GM23338 (cell line): ENCODE data around the gene ZNF8. TPM values are rescaled to one million over a fixed set of nuclear protein-coding genes. Genes with fewer than 3 reads are reported as not detected.
"Not testable (repeated sequence)": the region's sequence is repeated elsewhere in the genome, so short reads cannot be mapped to it uniquely, and the experiment has no call there.

Experiments
- ATAC-seq: fragments of 200-7000 bp; cut with Tn5 transposase; 3 replicates; pipeline ENCODE4 v1.9.1; 2020
- DNase-seq: peaks from one replicate; pipeline ENCODE4 v3.0.0-alpha.2; 2015; ENCODE audit warnings: low spot score
- H2AFZ ChIP-seq: fragments of 200-600 bp; sonication (generic); 2 replicates; pipeline ENCODE4 v1.8.0; 2016; ENCODE audit warnings: antibody characterized with exemption, mild to moderate bottlenecking, moderate library complexity
- H3F3A ChIP-seq: fragments of 200-600 bp; sonication (generic); replicated peaks from 2 replicates; pipeline ENCODE4 v1.8.0; 2017; ENCODE audit warnings: antibody characterized with exemption, mixed run types, low read depth
- H3K27ac ChIP-seq: fragments of 200-600 bp; sonication (generic); 2 replicates; pipeline ENCODE4 v1.6.1; 2016; ENCODE audit warnings: low read depth
- H3K27me3 ChIP-seq: fragments of 200-600 bp; sonication (generic); 2 replicates; pipeline ENCODE4 v1.8.0; 2016; ENCODE audit warnings: mild to moderate bottlenecking, mixed run types, moderate library complexity; ENCODE audit not compliant: insufficient read depth
- H3K36me3 ChIP-seq: fragments of 200-600 bp; sonication (generic); 2 replicates; pipeline ENCODE4 v1.8.0; 2016; ENCODE audit warnings: mild to moderate bottlenecking; ENCODE audit not compliant: insufficient read depth
- H3K4me1 ChIP-seq: fragments of 200-600 bp; sonication (generic); 2 replicates; pipeline ENCODE4 v1.8.0; 2016; ENCODE audit warnings: mild to moderate bottlenecking, moderate library complexity; ENCODE audit not compliant: insufficient read depth
- H3K4me2 ChIP-seq: fragments of 200-600 bp; sonication (generic); 2 replicates; pipeline ENCODE4 v1.7.1; 2017; ENCODE audit warnings: mixed run types
- H3K4me3 ChIP-seq: fragments of 200-600 bp; sonication (generic); 2 replicates; pipeline ENCODE4 v1.6.1; 2016; ENCODE audit warnings: mixed run types
- H3K79me2 ChIP-seq: fragments of 200-600 bp; sonication (generic); replicated peaks from 2 replicates; pipeline ENCODE4 v1.8.0; 2017; ENCODE audit warnings: mild to moderate bottlenecking; ENCODE audit not compliant: insufficient read depth
- H3K9me2 ChIP-seq: fragments of 200-600 bp; sonication (generic); 2 replicates; pipeline ENCODE4 v1.8.0; 2017; ENCODE audit not compliant: insufficient read depth
- H4K20me1 ChIP-seq: fragments of 200-600 bp; sonication (generic); replicated peaks from 2 replicates; pipeline ENCODE4 v1.8.0; 2017; ENCODE audit warnings: mild to moderate bottlenecking; ENCODE audit not compliant: insufficient read depth
- H3K27ac Mint-ChIP-seq: 2 replicates; pipeline ENCODE4 v1.8.0; 2020; ENCODE audit warnings: inconsistent platforms, mild to moderate bottlenecking, moderate library complexity, mixed read lengths
- H3K27me3 Mint-ChIP-seq: 3 replicates; pipeline ENCODE4 v1.8.0; 2022; ENCODE audit warnings: low read depth, mild to moderate bottlenecking, moderate library complexity, mixed read lengths, inconsistent platforms; ENCODE audit not compliant: insufficient read depth, poor library complexity
- H3K36me3 Mint-ChIP-seq: 3 replicates; pipeline ENCODE4 v1.8.0; 2021; ENCODE audit warnings: low read depth, mild to moderate bottlenecking, inconsistent platforms, moderate library complexity, mixed read lengths
- H3K4me1 Mint-ChIP-seq: 3 replicates; pipeline ENCODE4 v1.8.0; 2020; ENCODE audit warnings: mild to moderate bottlenecking, inconsistent platforms, mixed read lengths
- H3K4me3 Mint-ChIP-seq: 3 replicates; pipeline ENCODE4 v1.8.0; 2021; ENCODE audit warnings: moderate library complexity, mild to moderate bottlenecking, inconsistent platforms, mixed read lengths
- H3K9me3 Mint-ChIP-seq: 3 replicates; pipeline ENCODE4 v1.8.0; 2020; ENCODE audit warnings: moderate library complexity, mild to moderate bottlenecking, inconsistent platforms, mixed read lengths
- EZH2 ChIP-seq: fragments of 200-600 bp; sonication (generic); IDR thresholded peaks from one replicate; pipeline ENCODE4 v1.8.0; 2017; ENCODE audit warnings: antibody characterized with exemption, mild to moderate bottlenecking, low read depth; ENCODE audit not compliant: unreplicated experiment
- JUNB ChIP-seq: IDR thresholded peaks from one replicate; pipeline ENCODE4 v1.6.1; 2016; ENCODE audit warnings: antibody characterized with exemption; ENCODE audit not compliant: unreplicated experiment
- NANOG ChIP-seq: IDR thresholded peaks from 2 replicates; pipeline ENCODE4 v1.6.1; 2016; ENCODE audit warnings: antibody characterized with exemption, borderline replicate concordance
- ZNF331 ChIP-seq: fragments of 250-450 bp; sonication (Bioruptor Pico); IDR thresholded peaks from 2 replicates; pipeline ENCODE4 v1.5.0; 2020; ENCODE audit warnings: low read depth, mild to moderate bottlenecking, moderate library complexity
- polyA plus RNA-seq: library from polyadenylated mRNA; unstranded; fragments of >200 nt; fragmentation: Nextera tagmentation; extraction: Ambion mirVana; gene quantifications from 2 replicates; pipeline ENCODE4 v1.2.1, GENCODE V29; 2016
- total RNA-seq: library from RNA; depleted of rRNA; stranded (reverse); fragments of >200 nt; shearing (Covaris generic); gene quantifications from 2 replicates; pipeline ENCODE4 v1.2.3, GENCODE V29; 2014
- TF ChIP-seq, protein P1 (sequence below), 2 experiments: fragments of 200-600 bp in 1 of 2; sonication (generic) in 1 of 2; conservative IDR thresholded peaks; 2 replicates each; pipeline versions ENCODE4 v1.5.1 to v1.6.1; 2016 to 2017; ENCODE audit warnings: antibody characterized with exemption in 2 of 2, low read depth in 2 of 2, mild to moderate bottlenecking in 2 of 2, moderate library complexity in 1 of 2
- TF ChIP-seq, protein P2 (sequence below): IDR thresholded peaks from one replicate; pipeline ENCODE4 v1.6.1; 2018; ENCODE audit warnings: antibody characterized with exemption; ENCODE audit not compliant: unreplicated experiment
- TF ChIP-seq, protein P3 (sequence below): fragments of 250-450 bp; sonication (Bioruptor Pico); IDR thresholded peaks from 2 replicates; pipeline ENCODE4 v1.5.0; 2020; ENCODE audit warnings: mild to moderate bottlenecking, moderate library complexity

Gene ZNF8
- total and polyA plus RNA-seq, 2 experiments from 2014 or later = 4.3 to 30.3 TPM

DNA sequence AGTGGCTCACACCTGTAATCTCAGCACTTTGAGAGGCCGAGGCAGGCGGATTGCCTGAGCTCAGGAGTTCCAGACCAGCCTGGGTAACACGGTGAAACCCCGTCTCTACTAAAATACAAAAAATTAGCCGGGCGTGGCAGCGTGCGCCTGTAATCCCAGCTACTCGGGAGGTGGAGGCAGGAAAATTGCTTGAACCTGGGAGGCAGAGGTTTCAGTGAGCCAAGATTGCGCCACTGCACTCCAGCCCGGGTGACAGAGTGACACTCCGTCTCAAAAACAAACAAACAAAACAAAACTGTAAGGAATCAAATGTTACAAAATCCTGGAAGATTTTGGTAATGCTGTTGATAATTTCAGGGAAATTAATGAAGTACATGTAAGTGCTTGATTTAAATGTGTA, 69.3 kb downstream of the ZNF8 start:
- ATAC-seq = not testable (repeated sequence)

DNA sequence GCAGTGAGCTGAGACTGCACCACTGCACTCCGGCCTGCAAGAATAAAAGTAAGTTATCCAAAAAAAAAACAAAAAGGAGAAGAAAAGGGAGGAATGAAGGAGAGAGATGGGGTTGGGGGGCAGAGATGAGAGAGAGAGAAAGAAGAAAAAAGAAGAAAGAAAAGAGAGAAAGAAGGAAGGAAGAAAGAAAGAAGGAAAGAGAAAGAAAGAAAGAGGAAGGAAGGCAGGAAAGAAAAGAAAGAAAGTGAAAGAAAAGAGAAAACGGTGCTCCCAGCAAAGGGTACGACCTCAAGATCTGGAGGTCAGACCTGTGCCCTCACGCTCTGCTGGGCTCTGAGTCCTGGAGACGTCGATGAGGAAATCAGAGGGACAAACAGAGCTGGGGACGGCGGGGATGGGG, 70.8 kb downstream of the ZNF8 start:
- no peak overlapping the region for H3K27ac Mint-ChIP-seq

More for the DNA sequence above, 69.3 kb downstream of the ZNF8 start:
- H3K9me2 ChIP-seq, H3K27ac Mint-ChIP-seq, H3K9me3 Mint-ChIP-seq, H3K4me1 Mint-ChIP-seq, H4K20me1 ChIP-seq, H3K79me2 ChIP-seq, H3F3A ChIP-seq, H3K36me3 ChIP-seq, H3K4me1 ChIP-seq, H3K36me3 Mint-ChIP-seq, H3K27ac ChIP-seq, DNase-seq: not testable (repeated sequence)
- H3K4me2 ChIP-seq = peak overlapping the region; percentile 96
- H3K4me3 ChIP-seq = peak overlapping the region; percentile 94
- Mint-ChIP-seq H3K4me3 (peak overlapping the region; percentile 90), H3K27me3 (peaks cover 27% of the 10 kb centered on the region)
- H3K27me3 ChIP-seq = peaks cover 38% of the 10 kb centered on the region
- peak overlapping the region; percentile 99 for H2AFZ ChIP-seq
- TF ChIP-seq EZH2 = peak; percentile 7

More for the DNA sequence above, 70.8 kb downstream of the ZNF8 start:
- Histone ChIP-seq H3F3A (peaks cover 4% of the 10 kb centered on the region; the same call in 1 of the 2 replicates), H3K9me2 (no peaks in the 10 kb centered on the region), H4K20me1 (no peaks in the 10 kb centered on the region; the same call in 1 of the 2 replicates), H3K27me3 (peaks cover 43% of the 10 kb centered on the region), H3K79me2 (no peaks in the 10 kb centered on the region), H3K4me3 (no peak overlapping the region), H3K4me2 (no peak overlapping the region; the same call in 1 of the 2 replicates), H3K4me1 (no peaks in the 10 kb centered on the region), H3K36me3 (no peaks in the 10 kb centered on the region), H2AFZ (no peak overlapping the region), H3K27ac (no peak overlapping the region)
- H3K4me3 Mint-ChIP-seq = peak overlapping the region; percentile 36; the same call in 1 of the 3 replicates
- ATAC-seq (no peak), DNase-seq (no peak)
- peaks cover 3% of the 10 kb centered on the region; the same call in 2 of the 3 replicates for H3K4me1 Mint-ChIP-seq
- H3K9me3 Mint-ChIP-seq = no peaks in the 10 kb centered on the region
- H3K27me3 Mint-ChIP-seq = peaks cover 27% of the 10 kb centered on the region
- TF ChIP-seq, protein P1, sequence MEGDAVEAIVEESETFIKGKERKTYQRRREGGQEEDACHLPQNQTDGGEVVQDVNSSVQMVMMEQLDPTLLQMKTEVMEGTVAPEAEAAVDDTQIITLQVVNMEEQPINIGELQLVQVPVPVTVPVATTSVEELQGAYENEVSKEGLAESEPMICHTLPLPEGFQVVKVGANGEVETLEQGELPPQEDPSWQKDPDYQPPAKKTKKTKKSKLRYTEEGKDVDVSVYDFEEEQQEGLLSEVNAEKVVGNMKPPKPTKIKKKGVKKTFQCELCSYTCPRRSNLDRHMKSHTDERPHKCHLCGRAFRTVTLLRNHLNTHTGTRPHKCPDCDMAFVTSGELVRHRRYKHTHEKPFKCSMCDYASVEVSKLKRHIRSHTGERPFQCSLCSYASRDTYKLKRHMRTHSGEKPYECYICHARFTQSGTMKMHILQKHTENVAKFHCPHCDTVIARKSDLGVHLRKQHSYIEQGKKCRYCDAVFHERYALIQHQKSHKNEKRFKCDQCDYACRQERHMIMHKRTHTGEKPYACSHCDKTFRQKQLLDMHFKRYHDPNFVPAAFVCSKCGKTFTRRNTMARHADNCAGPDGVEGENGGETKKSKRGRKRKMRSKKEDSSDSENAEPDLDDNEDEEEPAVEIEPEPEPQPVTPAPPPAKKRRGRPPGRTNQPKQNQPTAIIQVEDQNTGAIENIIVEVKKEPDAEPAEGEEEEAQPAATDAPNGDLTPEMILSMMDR (conservative IDR thresholded peaks at IDR 0.05; ENCODE audit: low read depth in 2 of 2) = no peak
- no peak for TF ChIP-seq EZH2
- TF ChIP-seq JUNB = no peak
- no peak for TF ChIP-seq ZNF331
- TF ChIP-seq NANOG = no peak
- TF ChIP-seq, protein P2, sequence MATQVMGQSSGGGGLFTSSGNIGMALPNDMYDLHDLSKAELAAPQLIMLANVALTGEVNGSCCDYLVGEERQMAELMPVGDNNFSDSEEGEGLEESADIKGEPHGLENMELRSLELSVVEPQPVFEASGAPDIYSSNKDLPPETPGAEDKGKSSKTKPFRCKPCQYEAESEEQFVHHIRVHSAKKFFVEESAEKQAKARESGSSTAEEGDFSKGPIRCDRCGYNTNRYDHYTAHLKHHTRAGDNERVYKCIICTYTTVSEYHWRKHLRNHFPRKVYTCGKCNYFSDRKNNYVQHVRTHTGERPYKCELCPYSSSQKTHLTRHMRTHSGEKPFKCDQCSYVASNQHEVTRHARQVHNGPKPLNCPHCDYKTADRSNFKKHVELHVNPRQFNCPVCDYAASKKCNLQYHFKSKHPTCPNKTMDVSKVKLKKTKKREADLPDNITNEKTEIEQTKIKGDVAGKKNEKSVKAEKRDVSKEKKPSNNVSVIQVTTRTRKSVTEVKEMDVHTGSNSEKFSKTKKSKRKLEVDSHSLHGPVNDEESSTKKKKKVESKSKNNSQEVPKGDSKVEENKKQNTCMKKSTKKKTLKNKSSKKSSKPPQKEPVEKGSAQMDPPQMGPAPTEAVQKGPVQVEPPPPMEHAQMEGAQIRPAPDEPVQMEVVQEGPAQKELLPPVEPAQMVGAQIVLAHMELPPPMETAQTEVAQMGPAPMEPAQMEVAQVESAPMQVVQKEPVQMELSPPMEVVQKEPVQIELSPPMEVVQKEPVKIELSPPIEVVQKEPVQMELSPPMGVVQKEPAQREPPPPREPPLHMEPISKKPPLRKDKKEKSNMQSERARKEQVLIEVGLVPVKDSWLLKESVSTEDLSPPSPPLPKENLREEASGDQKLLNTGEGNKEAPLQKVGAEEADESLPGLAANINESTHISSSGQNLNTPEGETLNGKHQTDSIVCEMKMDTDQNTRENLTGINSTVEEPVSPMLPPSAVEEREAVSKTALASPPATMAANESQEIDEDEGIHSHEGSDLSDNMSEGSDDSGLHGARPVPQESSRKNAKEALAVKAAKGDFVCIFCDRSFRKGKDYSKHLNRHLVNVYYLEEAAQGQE = no peak
- TF ChIP-seq, protein P3, sequence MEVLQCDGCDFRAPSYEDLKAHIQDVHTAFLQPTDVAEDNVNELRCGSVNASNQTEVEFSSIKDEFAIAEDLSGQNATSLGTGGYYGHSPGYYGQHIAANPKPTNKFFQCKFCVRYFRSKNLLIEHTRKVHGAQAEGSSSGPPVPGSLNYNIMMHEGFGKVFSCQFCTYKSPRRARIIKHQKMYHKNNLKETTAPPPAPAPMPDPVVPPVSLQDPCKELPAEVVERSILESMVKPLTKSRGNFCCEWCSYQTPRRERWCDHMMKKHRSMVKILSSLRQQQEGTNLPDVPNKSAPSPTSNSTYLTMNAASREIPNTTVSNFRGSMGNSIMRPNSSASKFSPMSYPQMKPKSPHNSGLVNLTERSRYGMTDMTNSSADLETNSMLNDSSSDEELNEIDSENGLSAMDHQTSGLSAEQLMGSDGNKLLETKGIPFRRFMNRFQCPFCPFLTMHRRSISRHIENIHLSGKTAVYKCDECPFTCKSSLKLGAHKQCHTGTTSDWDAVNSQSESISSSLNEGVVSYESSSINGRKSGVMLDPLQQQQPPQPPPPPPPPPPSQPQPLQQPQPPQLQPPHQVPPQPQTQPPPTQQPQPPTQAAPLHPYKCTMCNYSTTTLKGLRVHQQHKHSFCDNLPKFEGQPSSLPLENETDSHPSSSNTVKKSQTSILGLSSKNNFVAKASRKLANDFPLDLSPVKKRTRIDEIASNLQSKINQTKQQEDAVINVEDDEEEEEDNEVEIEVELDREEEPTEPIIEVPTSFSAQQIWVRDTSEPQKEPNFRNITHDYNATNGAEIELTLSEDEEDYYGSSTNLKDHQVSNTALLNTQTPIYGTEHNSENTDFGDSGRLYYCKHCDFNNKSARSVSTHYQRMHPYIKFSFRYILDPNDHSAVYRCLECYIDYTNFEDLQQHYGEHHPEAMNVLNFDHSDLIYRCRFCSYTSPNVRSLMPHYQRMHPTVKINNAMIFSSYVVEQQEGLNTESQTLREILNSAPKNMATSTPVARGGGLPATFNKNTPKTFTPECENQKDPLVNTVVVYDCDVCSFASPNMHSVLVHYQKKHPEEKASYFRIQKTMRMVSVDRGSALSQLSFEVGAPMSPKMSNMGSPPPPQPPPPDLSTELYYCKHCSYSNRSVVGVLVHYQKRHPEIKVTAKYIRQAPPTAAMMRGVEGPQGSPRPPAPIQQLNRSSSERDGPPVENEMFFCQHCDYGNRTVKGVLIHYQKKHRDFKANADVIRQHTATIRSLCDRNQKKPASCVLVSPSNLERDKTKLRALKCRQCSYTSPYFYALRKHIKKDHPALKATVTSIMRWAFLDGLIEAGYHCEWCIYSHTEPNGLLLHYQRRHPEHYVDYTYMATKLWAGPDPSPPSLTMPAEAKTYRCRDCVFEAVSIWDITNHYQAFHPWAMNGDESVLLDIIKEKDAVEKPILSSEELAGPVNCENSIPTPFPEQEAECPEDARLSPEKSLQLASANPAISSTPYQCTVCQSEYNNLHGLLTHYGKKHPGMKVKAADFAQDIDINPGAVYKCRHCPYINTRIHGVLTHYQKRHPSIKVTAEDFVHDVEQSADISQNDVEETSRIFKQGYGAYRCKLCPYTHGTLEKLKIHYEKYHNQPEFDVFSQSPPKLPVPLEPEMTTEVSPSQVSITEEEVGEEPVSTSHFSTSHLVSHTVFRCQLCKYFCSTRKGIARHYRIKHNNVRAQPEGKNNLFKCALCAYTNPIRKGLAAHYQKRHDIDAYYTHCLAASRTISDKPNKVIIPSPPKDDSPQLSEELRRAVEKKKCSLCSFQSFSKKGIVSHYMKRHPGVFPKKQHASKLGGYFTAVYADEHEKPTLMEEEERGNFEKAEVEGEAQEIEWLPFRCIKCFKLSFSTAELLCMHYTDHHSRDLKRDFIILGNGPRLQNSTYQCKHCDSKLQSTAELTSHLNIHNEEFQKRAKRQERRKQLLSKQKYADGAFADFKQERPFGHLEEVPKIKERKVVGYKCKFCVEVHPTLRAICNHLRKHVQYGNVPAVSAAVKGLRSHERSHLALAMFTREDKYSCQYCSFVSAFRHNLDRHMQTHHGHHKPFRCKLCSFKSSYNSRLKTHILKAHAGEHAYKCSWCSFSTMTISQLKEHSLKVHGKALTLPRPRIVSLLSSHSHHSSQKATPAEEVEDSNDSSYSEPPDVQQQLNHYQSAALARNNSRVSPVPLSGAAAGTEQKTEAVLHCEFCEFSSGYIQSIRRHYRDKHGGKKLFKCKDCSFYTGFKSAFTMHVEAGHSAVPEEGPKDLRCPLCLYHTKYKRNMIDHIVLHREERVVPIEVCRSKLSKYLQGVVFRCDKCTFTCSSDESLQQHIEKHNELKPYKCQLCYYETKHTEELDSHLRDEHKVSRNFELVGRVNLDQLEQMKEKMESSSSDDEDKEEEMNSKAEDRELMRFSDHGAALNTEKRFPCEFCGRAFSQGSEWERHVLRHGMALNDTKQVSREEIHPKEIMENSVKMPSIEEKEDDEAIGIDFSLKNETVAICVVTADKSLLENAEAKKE (CRISPR knock-in tag) = no peak
- no peaks in the 10 kb centered on the region; the same call in 2 of the 3 replicates for H3K36me3 Mint-ChIP-seq
